ENCODE measurements around the gene PCDHA12. TPM values are rescaled to one million over a fixed set of nuclear protein-coding genes. Genes with fewer than 3 reads are reported as not detected.
A peak's percentile ranks its signal among the peaks of the same experiment; 100 is the strongest.

Gene PCDHA12, protein sequence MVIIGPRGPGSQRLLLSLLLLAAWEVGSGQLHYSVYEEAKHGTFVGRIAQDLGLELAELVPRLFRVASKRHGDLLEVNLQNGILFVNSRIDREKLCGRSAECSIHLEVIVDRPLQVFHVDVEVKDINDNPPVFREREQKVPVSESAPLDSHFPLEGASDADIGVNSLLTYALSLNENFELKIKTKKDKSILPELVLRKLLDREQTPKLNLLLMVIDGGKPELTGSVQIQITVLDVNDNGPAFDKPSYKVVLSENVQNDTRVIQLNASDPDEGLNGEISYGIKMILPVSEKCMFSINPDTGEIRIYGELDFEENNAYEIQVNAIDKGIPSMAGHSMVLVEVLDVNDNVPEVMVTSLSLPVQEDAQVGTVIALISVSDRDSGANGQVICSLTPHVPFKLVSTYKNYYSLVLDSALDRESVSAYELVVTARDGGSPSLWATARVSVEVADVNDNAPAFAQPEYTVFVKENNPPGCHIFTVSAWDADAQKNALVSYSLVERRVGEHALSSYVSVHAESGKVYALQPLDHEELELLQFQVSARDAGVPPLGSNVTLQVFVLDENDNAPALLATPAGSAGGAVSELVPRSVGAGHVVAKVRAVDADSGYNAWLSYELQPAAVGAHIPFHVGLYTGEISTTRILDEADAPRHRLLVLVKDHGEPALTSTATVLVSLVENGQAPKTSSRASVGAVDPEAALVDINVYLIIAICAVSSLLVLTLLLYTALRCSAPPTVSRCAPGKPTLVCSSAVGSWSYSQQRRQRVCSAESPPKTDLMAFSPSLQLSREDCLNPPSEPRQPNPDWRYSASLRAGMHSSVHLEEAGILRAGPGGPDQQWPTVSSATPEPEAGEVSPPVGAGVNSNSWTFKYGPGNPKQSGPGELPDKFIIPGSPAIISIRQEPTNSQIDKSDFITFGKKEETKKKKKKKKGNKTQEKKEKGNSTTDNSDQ
- total RNA-seq (2021; ENCODE audit: unreplicated experiment), result not detected
- polyA plus RNA-seq (2012), result 0.01 TPM in 1 of 2 replicates, not detected in the other
- Bru-seq, nascent RNA, result percentile 19 among the genes with signal in this experiment
- not detected for BruChase-seq, experiment 1, labeled RNA remaining after a 6-hour chase
- percentile 23 among the genes with signal in this experiment for BruChase-seq, experiment 2, labeled RNA remaining after a 2-hour chase
- long read RNA-seq, result 0 reads

DNA sequence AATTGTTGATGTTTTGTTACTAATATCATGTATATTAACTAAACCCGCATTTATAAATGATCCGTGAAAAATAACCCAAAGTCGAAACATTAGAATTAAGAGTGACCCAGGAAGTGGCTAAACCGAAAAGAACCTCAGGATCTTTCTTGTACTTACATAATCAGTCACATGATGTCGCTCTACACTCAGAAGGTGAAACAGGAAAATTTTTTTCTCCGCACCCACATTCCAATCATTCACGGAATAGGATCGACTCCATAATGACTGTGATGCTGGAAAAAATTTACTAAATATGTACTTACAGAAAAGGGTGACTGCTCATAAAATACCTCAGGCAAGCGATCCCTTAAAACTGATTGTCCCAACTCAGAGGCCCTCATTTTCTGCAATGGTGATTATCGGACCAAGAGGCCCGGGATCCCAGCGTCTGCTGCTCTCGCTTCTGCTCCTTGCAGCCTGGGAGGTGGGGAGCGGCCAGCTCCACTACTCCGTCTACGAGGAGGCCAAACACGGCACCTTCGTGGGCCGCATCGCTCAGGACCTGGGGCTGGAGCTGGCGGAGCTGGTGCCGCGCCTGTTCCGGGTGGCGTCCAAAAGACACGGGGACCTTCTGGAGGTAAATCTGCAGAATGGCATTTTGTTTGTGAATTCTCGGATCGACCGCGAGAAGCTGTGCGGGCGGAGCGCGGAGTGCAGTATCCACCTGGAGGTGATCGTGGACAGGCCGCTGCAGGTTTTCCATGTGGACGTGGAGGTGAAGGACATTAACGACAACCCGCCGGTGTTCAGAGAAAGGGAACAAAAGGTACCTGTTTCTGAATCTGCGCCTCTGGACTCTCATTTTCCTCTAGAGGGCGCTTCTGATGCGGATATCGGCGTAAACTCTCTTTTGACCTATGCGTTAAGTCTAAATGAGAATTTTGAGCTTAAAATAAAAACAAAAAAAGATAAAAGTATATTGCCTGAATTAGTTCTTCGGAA, at the start of gene PCDHA12:
Gene PCDHA12 (plus strand): TSS at position 224 of the 981 bp plus-strand sequence. CDS start 165 bp downstream, at position 389.
- RAD21 ChIA-PET (ENCODE audit: low non-redundant PET in 1 of 2, low total read pairs in 2 of 2, uncharacterized antibody in 2 of 2, unreplicated experiment in 2 of 2), result no interaction called here
- Histone ChIP-seq H3K27ac (ENCODE audit: low read depth, low read length) (no peak within 1 kb of the TSS), H3K9ac (ENCODE audit: low read length) (no peak within 1 kb of the TSS), H3K27me3 (ENCODE audit: insufficient read depth, low read length) (no peaks in the 10 kb centered on the region), H3K4me3 (replicated peaks in 1 of 2; ENCODE audit: low read depth in 1 of 2, low read length in 2 of 2) (no peak within 1 kb of the TSS), H3K79me2 (ENCODE audit: insufficient read depth, low read length) (no peaks in the 10 kb centered on the region), H3K4me2 (ENCODE audit: low read length) (no peak within 1 kb of the TSS), H3K36me3 (ENCODE audit: control insufficient read depth in 1 of 2, insufficient read depth in 2 of 2, low read length in 2 of 2) (no peaks in the 10 kb centered on the region), H2AFZ (ENCODE audit: low read depth, low read length, poor library complexity, severe bottlenecking) (no peak within 1 kb of the TSS), H4K20me1 (ENCODE audit: insufficient read depth) (no peaks in the 10 kb centered on the region), H3K9me3 (ENCODE audit: control insufficient read depth in 1 of 2, insufficient read depth in 1 of 2, low read depth in 1 of 2, low read length in 2 of 2) (no peaks in the 10 kb centered on the region), H3K4me1 (ENCODE audit: control insufficient read depth in 1 of 2, insufficient read depth in 2 of 2, low read length in 2 of 2) (no peaks in the 10 kb centered on the region), H3K9me2 (ENCODE audit: insufficient read depth) (no peaks in the 10 kb centered on the region; the same call in 1 of the 2 replicates)
- CTCF ChIA-PET, result interaction anchor here (0.7 to 1.4 kb wide), 3 partner anchors 18 to 165 kb away, joined by 3 to 13 read pairs (median 4); no protein-coding TSS in a partner anchor
- BruUV-seq (replicated peaks), result no TSS peak
- POLR2A ChIA-PET, result no interaction called here
- intact Hi-C loops (cut with micrococcal nuclease), result no loop called here
- DNase-seq (ENCODE audit: low read depth, low spot score) (no peak), ATAC-seq (no peak)
- TF ChIP-seq SP1 (IDR thresholded peaks at IDR 0.05; ENCODE audit: low read depth), result no peak
- TF ChIP-seq, protein P1, sequence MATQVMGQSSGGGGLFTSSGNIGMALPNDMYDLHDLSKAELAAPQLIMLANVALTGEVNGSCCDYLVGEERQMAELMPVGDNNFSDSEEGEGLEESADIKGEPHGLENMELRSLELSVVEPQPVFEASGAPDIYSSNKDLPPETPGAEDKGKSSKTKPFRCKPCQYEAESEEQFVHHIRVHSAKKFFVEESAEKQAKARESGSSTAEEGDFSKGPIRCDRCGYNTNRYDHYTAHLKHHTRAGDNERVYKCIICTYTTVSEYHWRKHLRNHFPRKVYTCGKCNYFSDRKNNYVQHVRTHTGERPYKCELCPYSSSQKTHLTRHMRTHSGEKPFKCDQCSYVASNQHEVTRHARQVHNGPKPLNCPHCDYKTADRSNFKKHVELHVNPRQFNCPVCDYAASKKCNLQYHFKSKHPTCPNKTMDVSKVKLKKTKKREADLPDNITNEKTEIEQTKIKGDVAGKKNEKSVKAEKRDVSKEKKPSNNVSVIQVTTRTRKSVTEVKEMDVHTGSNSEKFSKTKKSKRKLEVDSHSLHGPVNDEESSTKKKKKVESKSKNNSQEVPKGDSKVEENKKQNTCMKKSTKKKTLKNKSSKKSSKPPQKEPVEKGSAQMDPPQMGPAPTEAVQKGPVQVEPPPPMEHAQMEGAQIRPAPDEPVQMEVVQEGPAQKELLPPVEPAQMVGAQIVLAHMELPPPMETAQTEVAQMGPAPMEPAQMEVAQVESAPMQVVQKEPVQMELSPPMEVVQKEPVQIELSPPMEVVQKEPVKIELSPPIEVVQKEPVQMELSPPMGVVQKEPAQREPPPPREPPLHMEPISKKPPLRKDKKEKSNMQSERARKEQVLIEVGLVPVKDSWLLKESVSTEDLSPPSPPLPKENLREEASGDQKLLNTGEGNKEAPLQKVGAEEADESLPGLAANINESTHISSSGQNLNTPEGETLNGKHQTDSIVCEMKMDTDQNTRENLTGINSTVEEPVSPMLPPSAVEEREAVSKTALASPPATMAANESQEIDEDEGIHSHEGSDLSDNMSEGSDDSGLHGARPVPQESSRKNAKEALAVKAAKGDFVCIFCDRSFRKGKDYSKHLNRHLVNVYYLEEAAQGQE (IDR thresholded peaks at IDR 0.05; ENCODE audit: low read depth), result no peak
- TF ChIP-seq POLR2A (IDR thresholded peaks at IDR 0.05; ENCODE audit: borderline replicate concordance, extremely low read depth, insufficient read depth, insufficient read length), result no peak
- TF ChIP-seq, protein P2, sequence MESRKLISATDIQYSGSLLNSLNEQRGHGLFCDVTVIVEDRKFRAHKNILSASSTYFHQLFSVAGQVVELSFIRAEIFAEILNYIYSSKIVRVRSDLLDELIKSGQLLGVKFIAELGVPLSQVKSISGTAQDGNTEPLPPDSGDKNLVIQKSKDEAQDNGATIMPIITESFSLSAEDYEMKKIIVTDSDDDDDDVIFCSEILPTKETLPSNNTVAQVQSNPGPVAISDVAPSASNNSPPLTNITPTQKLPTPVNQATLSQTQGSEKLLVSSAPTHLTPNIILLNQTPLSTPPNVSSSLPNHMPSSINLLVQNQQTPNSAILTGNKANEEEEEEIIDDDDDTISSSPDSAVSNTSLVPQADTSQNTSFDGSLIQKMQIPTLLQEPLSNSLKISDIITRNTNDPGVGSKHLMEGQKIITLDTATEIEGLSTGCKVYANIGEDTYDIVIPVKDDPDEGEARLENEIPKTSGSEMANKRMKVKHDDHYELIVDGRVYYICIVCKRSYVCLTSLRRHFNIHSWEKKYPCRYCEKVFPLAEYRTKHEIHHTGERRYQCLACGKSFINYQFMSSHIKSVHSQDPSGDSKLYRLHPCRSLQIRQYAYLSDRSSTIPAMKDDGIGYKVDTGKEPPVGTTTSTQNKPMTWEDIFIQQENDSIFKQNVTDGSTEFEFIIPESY (IDR thresholded peaks at IDR 0.05; ENCODE audit: extremely low read depth, insufficient replicate concordance, low read length), result no peak
- TF ChIP-seq EZH2phosphoT487 (IDR thresholded peaks at IDR 0.05; ENCODE audit: borderline replicate concordance), result no peak
- no peak for TF ChIP-seq CEBPB (IDR thresholded peaks at IDR 0.05; ENCODE audit: low read depth)
- TF ChIP-seq, protein P3, sequence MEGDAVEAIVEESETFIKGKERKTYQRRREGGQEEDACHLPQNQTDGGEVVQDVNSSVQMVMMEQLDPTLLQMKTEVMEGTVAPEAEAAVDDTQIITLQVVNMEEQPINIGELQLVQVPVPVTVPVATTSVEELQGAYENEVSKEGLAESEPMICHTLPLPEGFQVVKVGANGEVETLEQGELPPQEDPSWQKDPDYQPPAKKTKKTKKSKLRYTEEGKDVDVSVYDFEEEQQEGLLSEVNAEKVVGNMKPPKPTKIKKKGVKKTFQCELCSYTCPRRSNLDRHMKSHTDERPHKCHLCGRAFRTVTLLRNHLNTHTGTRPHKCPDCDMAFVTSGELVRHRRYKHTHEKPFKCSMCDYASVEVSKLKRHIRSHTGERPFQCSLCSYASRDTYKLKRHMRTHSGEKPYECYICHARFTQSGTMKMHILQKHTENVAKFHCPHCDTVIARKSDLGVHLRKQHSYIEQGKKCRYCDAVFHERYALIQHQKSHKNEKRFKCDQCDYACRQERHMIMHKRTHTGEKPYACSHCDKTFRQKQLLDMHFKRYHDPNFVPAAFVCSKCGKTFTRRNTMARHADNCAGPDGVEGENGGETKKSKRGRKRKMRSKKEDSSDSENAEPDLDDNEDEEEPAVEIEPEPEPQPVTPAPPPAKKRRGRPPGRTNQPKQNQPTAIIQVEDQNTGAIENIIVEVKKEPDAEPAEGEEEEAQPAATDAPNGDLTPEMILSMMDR (IDR thresholded peaks at IDR 0.05 in 2 of 3, conservative IDR thresholded peaks at IDR 0.05 in 1 of 3; ENCODE audit: borderline replicate concordance in 1 of 3, insufficient read depth in 1 of 3, low read depth in 2 of 3, low read length in 2 of 3), result peak; percentile 16 to 33 (median 27); a peak in 4 of 6 replicates
- TF ChIP-seq FOSL1 (IDR thresholded peaks at IDR 0.05; ENCODE audit: low read depth), result no peak
- TF ChIP-seq, protein P4, sequence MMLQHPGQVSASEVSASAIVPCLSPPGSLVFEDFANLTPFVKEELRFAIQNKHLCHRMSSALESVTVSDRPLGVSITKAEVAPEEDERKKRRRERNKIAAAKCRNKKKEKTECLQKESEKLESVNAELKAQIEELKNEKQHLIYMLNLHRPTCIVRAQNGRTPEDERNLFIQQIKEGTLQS (IDR thresholded peaks at IDR 0.05), result no peak
- TF ChIP-seq POLR2AphosphoS5 (IDR thresholded peaks at IDR 0.05; ENCODE audit: low read depth, low read length), result no peak
- TF ChIP-seq ZNF274 (IDR thresholded peaks at IDR 0.05; ENCODE audit: low read depth, low read length), result no peak

All from HCT116 (cell line).